Measurements from ENCODE around the gene CPN2. TPM values are rescaled to one million over a fixed set of nuclear protein-coding genes. Genes with fewer than 3 reads are reported as not detected.

CPN2 gene
- total and polyA plus RNA-seq, 2 experiments from 2014 or later = 0.10 to 0.14 TPM

DNA sequence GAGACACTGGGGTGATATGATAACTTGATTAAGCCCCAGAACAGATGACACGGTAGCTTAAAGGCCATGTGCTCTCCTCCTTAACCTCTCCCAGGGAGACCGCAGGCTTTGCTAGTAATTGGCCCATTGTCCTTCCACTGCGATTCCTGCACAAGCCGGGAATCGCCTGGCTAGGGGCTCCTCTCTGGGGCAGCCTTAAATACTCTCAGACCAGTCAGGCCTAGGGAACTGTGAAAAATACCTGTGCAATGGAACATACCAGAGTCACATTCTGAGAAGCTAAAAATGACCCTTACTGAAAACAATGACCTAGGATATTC is 56.3 kb downstream of the CPN2 start:
- Histone ChIP-seq H3K79me2 (replicated peaks; ENCODE audit: insufficient read depth) (no peaks in the 10 kb centered on the region), H3K27ac (ENCODE audit: low read depth) (peak overlapping the region; percentile 43; the same call in 1 of the 2 replicates), H2AFZ (no peak overlapping the region), H3K27me3 (ENCODE audit: insufficient read depth) (no peaks in the 10 kb centered on the region), H3F3A (replicated peaks; ENCODE audit: low read depth) (0 out of 2 replicates have a peak, but pooled peaks cover 8% of the 10 kb centered on the region), H3K4me3 (no peak overlapping the region), H4K20me1 (replicated peaks; ENCODE audit: insufficient read depth) (no peaks in the 10 kb centered on the region), H3K9me2 (ENCODE audit: insufficient read depth) (no peaks in the 10 kb centered on the region), H3K4me2 (peak overlapping the region; percentile 48; the same call in 1 of the 2 replicates), H3K36me3 (ENCODE audit: insufficient read depth) (no peaks in the 10 kb centered on the region), H3K4me1 (ENCODE audit: insufficient read depth) (peaks cover 31% of the 10 kb centered on the region)
- Mint-ChIP-seq H3K4me1 (peaks cover 33% of the 10 kb centered on the region), H3K4me3 (no peak overlapping the region), H3K27me3 (ENCODE audit: insufficient read depth, low read depth, poor library complexity) (peaks cover 13% of the 10 kb centered on the region), H3K9me3 (no peaks in the 10 kb centered on the region), H3K27ac (peak overlapping the region; percentile 45), H3K36me3 (ENCODE audit: low read depth) (no peaks in the 10 kb centered on the region; the same call in 2 of the 3 replicates)
- no peak for TF ChIP-seq POLR2AphosphoS5 (IDR thresholded peaks at IDR 0.05; ENCODE audit: low read depth)
- TF ChIP-seq ZNF331 (CRISPR knock-in tag; IDR thresholded peaks at IDR 0.05; ENCODE audit: low read depth) = no peak
- TF ChIP-seq, protein P1, sequence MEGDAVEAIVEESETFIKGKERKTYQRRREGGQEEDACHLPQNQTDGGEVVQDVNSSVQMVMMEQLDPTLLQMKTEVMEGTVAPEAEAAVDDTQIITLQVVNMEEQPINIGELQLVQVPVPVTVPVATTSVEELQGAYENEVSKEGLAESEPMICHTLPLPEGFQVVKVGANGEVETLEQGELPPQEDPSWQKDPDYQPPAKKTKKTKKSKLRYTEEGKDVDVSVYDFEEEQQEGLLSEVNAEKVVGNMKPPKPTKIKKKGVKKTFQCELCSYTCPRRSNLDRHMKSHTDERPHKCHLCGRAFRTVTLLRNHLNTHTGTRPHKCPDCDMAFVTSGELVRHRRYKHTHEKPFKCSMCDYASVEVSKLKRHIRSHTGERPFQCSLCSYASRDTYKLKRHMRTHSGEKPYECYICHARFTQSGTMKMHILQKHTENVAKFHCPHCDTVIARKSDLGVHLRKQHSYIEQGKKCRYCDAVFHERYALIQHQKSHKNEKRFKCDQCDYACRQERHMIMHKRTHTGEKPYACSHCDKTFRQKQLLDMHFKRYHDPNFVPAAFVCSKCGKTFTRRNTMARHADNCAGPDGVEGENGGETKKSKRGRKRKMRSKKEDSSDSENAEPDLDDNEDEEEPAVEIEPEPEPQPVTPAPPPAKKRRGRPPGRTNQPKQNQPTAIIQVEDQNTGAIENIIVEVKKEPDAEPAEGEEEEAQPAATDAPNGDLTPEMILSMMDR (conservative IDR thresholded peaks at IDR 0.05; ENCODE audit: low read depth in 2 of 2) = no peak
- 0 out of 2 replicates have a peak, but pooled peaks have one; percentile 19 for TF ChIP-seq ZNF114 (CRISPR knock-in tag; IDR thresholded peaks at IDR 0.05)
- 0 out of 2 replicates have a peak, but pooled peaks have one; percentile 14 for TF ChIP-seq CREB1 (CRISPR knock-in tag; IDR thresholded peaks at IDR 0.05; ENCODE audit: low read depth)
- TF ChIP-seq, protein P2, sequence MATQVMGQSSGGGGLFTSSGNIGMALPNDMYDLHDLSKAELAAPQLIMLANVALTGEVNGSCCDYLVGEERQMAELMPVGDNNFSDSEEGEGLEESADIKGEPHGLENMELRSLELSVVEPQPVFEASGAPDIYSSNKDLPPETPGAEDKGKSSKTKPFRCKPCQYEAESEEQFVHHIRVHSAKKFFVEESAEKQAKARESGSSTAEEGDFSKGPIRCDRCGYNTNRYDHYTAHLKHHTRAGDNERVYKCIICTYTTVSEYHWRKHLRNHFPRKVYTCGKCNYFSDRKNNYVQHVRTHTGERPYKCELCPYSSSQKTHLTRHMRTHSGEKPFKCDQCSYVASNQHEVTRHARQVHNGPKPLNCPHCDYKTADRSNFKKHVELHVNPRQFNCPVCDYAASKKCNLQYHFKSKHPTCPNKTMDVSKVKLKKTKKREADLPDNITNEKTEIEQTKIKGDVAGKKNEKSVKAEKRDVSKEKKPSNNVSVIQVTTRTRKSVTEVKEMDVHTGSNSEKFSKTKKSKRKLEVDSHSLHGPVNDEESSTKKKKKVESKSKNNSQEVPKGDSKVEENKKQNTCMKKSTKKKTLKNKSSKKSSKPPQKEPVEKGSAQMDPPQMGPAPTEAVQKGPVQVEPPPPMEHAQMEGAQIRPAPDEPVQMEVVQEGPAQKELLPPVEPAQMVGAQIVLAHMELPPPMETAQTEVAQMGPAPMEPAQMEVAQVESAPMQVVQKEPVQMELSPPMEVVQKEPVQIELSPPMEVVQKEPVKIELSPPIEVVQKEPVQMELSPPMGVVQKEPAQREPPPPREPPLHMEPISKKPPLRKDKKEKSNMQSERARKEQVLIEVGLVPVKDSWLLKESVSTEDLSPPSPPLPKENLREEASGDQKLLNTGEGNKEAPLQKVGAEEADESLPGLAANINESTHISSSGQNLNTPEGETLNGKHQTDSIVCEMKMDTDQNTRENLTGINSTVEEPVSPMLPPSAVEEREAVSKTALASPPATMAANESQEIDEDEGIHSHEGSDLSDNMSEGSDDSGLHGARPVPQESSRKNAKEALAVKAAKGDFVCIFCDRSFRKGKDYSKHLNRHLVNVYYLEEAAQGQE (IDR thresholded peaks at IDR 0.05; ENCODE audit: unreplicated experiment) = no peak
- DNase-seq (ENCODE audit: low spot score) (no peak), ATAC-seq (peak; percentile 30)

DNA sequence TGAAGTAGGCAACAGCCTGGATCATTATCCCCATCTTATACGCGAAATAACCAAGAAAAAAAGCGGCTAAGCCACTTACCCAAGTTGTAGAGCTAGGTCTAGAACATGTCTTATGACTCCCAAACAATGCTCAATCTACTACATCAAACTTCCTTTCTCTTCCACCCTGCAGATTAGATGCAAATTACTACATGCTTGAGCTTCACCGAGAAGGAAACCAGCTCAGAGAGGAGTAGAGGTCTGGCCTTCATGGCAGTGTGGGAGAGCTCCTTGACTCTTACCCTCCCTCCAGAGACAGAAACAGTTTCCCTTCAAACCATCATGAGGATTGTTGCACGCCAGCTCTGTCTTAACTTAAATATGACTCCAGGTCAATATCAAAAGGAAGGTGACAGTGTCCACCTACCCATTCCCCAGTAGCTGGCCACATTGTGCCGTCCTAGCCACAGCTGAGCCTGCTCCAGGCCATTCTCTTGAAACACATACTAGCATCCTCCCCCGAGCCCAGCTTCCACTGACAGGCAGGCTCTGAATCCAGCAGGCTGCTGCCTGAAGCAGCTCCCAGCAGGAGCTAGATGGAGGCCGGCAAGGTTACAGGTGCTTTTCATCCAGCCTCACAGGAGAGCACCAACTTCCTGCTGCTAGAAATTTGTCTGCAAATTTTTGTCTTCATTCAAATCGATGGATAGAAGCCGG is 56.8 kb downstream of the CPN2 start:
- Histone ChIP-seq H3F3A (replicated peaks; ENCODE audit: low read depth) (0 out of 2 replicates have a peak, but pooled peaks cover 8% of the 10 kb centered on the region), H3K4me2 (peak overlapping the region; percentile 48), H3K79me2 (replicated peaks; ENCODE audit: insufficient read depth) (no peaks in the 10 kb centered on the region), H4K20me1 (replicated peaks; ENCODE audit: insufficient read depth) (no peaks in the 10 kb centered on the region), H3K27ac (ENCODE audit: low read depth) (peak overlapping the region; percentile 43), H3K36me3 (ENCODE audit: insufficient read depth) (no peaks in the 10 kb centered on the region), H3K9me2 (ENCODE audit: insufficient read depth) (no peaks in the 10 kb centered on the region), H3K4me3 (no peak overlapping the region), H3K4me1 (ENCODE audit: insufficient read depth) (peaks cover 31% of the 10 kb centered on the region), H2AFZ (no peak overlapping the region), H3K27me3 (ENCODE audit: insufficient read depth) (no peaks in the 10 kb centered on the region)
- Mint-ChIP-seq H3K4me3 (no peak overlapping the region), H3K36me3 (ENCODE audit: low read depth) (no peaks in the 10 kb centered on the region; the same call in 2 of the 3 replicates), H3K9me3 (no peaks in the 10 kb centered on the region), H3K4me1 (peaks cover 33% of the 10 kb centered on the region), H3K27ac (0 out of 2 replicates have a peak overlapping the region, but pooled peaks have one; percentile 6), H3K27me3 (ENCODE audit: insufficient read depth, low read depth, poor library complexity) (peaks cover 11% of the 10 kb centered on the region)
- peak; percentile 74 for DNase-seq (ENCODE audit: low spot score)
- peak; percentile 58 for ATAC-seq
- TF ChIP-seq, protein P3, sequence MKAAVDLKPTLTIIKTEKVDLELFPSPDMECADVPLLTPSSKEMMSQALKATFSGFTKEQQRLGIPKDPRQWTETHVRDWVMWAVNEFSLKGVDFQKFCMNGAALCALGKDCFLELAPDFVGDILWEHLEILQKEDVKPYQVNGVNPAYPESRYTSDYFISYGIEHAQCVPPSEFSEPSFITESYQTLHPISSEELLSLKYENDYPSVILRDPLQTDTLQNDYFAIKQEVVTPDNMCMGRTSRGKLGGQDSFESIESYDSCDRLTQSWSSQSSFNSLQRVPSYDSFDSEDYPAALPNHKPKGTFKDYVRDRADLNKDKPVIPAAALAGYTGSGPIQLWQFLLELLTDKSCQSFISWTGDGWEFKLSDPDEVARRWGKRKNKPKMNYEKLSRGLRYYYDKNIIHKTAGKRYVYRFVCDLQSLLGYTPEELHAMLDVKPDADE (IDR thresholded peaks at IDR 0.05) = no peak
- no peak for TF ChIP-seq ZNF331 (CRISPR knock-in tag; IDR thresholded peaks at IDR 0.05; ENCODE audit: low read depth)
- no peak for TF ChIP-seq EZH2 (IDR thresholded peaks at IDR 0.05; ENCODE audit: low read depth, unreplicated experiment)
- no peak for TF ChIP-seq EZH2phosphoT487 (IDR thresholded peaks at IDR 0.05; ENCODE audit: unreplicated experiment)
- no peak for TF ChIP-seq ZNF114 (CRISPR knock-in tag; IDR thresholded peaks at IDR 0.05)
- TF ChIP-seq, protein P2 (IDR thresholded peaks at IDR 0.05; ENCODE audit: unreplicated experiment) = no peak
- TF ChIP-seq, protein P1 (conservative IDR thresholded peaks at IDR 0.05; ENCODE audit: low read depth in 2 of 2) = no peak
- TF ChIP-seq STAT1 (IDR thresholded peaks at IDR 0.05; ENCODE audit: unreplicated experiment) = no peak

Data from GM23338 (cell line).